ENCODE measurements around the gene TNFSF11.

DNA sequence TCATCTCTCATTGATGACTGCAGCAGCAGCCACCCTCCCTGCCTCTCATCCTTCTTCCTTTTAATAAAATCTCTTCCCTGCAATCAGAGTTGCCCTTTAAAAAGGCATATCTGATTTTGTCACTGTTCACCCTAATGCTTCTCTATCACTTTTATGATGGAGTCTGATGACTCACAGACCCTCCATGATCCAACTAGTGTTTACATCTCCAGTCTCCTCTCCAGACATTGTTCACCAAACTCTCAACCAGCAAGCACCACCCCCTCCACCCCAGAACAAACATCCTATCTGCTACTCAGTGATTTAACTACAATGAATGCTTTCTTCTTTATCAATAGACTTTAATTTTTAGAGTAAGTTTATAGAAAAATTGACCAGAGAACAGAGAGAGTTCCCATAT is 59.5 kb downstream of the TNFSF11 start:
- TF ChIP-seq, protein P1, sequence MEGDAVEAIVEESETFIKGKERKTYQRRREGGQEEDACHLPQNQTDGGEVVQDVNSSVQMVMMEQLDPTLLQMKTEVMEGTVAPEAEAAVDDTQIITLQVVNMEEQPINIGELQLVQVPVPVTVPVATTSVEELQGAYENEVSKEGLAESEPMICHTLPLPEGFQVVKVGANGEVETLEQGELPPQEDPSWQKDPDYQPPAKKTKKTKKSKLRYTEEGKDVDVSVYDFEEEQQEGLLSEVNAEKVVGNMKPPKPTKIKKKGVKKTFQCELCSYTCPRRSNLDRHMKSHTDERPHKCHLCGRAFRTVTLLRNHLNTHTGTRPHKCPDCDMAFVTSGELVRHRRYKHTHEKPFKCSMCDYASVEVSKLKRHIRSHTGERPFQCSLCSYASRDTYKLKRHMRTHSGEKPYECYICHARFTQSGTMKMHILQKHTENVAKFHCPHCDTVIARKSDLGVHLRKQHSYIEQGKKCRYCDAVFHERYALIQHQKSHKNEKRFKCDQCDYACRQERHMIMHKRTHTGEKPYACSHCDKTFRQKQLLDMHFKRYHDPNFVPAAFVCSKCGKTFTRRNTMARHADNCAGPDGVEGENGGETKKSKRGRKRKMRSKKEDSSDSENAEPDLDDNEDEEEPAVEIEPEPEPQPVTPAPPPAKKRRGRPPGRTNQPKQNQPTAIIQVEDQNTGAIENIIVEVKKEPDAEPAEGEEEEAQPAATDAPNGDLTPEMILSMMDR (conservative IDR thresholded peaks at IDR 0.05; ENCODE audit: low read depth in 2 of 2): no peak
- TF ChIP-seq POLR2AphosphoS5 (IDR thresholded peaks at IDR 0.05; ENCODE audit: low read depth) (no peak), CREB1 (CRISPR knock-in tag; IDR thresholded peaks at IDR 0.05; ENCODE audit: low read depth) (no peak), EZH2 (IDR thresholded peaks at IDR 0.05; ENCODE audit: low read depth, unreplicated experiment) (no peak), EZH2phosphoT487 (IDR thresholded peaks at IDR 0.05; ENCODE audit: unreplicated experiment) (no peak), JUNB (IDR thresholded peaks at IDR 0.05; ENCODE audit: unreplicated experiment) (no peak), ZNF331 (CRISPR knock-in tag; IDR thresholded peaks at IDR 0.05; ENCODE audit: low read depth) (no peak), ZNF114 (CRISPR knock-in tag; IDR thresholded peaks at IDR 0.05) (no peak)
- TF ChIP-seq, protein P2, sequence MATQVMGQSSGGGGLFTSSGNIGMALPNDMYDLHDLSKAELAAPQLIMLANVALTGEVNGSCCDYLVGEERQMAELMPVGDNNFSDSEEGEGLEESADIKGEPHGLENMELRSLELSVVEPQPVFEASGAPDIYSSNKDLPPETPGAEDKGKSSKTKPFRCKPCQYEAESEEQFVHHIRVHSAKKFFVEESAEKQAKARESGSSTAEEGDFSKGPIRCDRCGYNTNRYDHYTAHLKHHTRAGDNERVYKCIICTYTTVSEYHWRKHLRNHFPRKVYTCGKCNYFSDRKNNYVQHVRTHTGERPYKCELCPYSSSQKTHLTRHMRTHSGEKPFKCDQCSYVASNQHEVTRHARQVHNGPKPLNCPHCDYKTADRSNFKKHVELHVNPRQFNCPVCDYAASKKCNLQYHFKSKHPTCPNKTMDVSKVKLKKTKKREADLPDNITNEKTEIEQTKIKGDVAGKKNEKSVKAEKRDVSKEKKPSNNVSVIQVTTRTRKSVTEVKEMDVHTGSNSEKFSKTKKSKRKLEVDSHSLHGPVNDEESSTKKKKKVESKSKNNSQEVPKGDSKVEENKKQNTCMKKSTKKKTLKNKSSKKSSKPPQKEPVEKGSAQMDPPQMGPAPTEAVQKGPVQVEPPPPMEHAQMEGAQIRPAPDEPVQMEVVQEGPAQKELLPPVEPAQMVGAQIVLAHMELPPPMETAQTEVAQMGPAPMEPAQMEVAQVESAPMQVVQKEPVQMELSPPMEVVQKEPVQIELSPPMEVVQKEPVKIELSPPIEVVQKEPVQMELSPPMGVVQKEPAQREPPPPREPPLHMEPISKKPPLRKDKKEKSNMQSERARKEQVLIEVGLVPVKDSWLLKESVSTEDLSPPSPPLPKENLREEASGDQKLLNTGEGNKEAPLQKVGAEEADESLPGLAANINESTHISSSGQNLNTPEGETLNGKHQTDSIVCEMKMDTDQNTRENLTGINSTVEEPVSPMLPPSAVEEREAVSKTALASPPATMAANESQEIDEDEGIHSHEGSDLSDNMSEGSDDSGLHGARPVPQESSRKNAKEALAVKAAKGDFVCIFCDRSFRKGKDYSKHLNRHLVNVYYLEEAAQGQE (IDR thresholded peaks at IDR 0.05; ENCODE audit: unreplicated experiment): no peak
- TF ChIP-seq, protein P3, sequence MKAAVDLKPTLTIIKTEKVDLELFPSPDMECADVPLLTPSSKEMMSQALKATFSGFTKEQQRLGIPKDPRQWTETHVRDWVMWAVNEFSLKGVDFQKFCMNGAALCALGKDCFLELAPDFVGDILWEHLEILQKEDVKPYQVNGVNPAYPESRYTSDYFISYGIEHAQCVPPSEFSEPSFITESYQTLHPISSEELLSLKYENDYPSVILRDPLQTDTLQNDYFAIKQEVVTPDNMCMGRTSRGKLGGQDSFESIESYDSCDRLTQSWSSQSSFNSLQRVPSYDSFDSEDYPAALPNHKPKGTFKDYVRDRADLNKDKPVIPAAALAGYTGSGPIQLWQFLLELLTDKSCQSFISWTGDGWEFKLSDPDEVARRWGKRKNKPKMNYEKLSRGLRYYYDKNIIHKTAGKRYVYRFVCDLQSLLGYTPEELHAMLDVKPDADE (IDR thresholded peaks at IDR 0.05): no peak
